Neural progenitor cell (in vitro differentiated cells): ENCODE measurements around the gene DIS3L2. TPM values are rescaled to one million over a fixed set of nuclear protein-coding genes. Genes with fewer than 3 reads are reported as not detected.

ENCODE experiments used
- DNase-seq: peaks from one replicate; pipeline ENCODE4 v3.0.0-alpha.2; 2016; ENCODE audit warnings: low spot score
- H2AFZ ChIP-seq: fragments of 200-600 bp; sonication (generic); replicated peaks from 2 replicates; pipeline ENCODE4 v1.6.1; 2016; ENCODE audit warnings: antibody characterized with exemption
- H3F3A ChIP-seq: fragments of 200-600 bp; sonication (generic); 2 replicates; pipeline ENCODE4 v1.6.1; 2016; ENCODE audit warnings: antibody characterized with exemption, low read depth
- H3K27ac ChIP-seq: fragments of 200-600 bp; sonication (generic); 2 replicates; pipeline ENCODE4 v1.5.1; 2016; ENCODE audit warnings: mild to moderate bottlenecking
- H3K27me3 ChIP-seq: fragments of 200-600 bp; sonication (generic); 2 replicates; pipeline ENCODE4 v1.6.1; 2016; ENCODE audit warnings: mild to moderate bottlenecking, moderate library complexity
- H3K36me3 ChIP-seq: fragments of 200-600 bp; sonication (generic); 2 replicates; pipeline ENCODE4 v1.5.1; 2016
- H3K4me1 ChIP-seq: fragments of 200-600 bp; sonication (generic); 2 replicates; pipeline ENCODE4 v1.6.1; 2016; ENCODE audit warnings: mixed run types
- H3K4me2 ChIP-seq: fragments of 200-600 bp; sonication (generic); 2 replicates; pipeline ENCODE4 v1.6.1; 2016
- H3K4me3 ChIP-seq: fragments of 200-600 bp; sonication (generic); 2 replicates; pipeline ENCODE4 v1.5.1; 2016
- H3K79me2 ChIP-seq: fragments of 200-600 bp; sonication (generic); 2 replicates; pipeline ENCODE4 v1.6.1; 2016; ENCODE audit warnings: low read depth
- H3K9ac ChIP-seq: fragments of 200-600 bp; sonication (generic); 2 replicates; pipeline ENCODE4 v1.6.1; 2016
- H3K9me3 ChIP-seq: fragments of 200-600 bp; sonication (generic); 2 replicates; pipeline ENCODE4 v1.5.1; 2016; ENCODE audit warnings: low read depth
- H4K20me1 ChIP-seq: fragments of 200-600 bp; sonication (generic); 2 replicates; pipeline ENCODE4 v1.6.1; 2016; ENCODE audit warnings: low read depth
- H3K27ac Mint-ChIP-seq: 3 replicates; pipeline ENCODE4 v1.8.0; 2021; ENCODE audit warnings: mixed read lengths
- H3K27me3 Mint-ChIP-seq: 2 replicates; pipeline ENCODE4 v1.8.0; 2022; ENCODE audit warnings: low read depth, mild to moderate bottlenecking, inconsistent platforms, moderate library complexity, mixed read lengths; ENCODE audit not compliant: insufficient read depth
- H3K36me3 Mint-ChIP-seq: 3 replicates; pipeline ENCODE4 v1.8.0; 2021; ENCODE audit warnings: mixed read lengths
- H3K4me1 Mint-ChIP-seq: 3 replicates; pipeline ENCODE4 v1.8.0; 2021; ENCODE audit warnings: mixed read lengths
- H3K4me3 Mint-ChIP-seq: 3 replicates; pipeline ENCODE4 v1.8.0; 2021; ENCODE audit warnings: mild to moderate bottlenecking, moderate library complexity, mixed read lengths
- H3K9me3 Mint-ChIP-seq: 3 replicates; pipeline ENCODE4 v1.8.0; 2020; ENCODE audit warnings: mixed read lengths
- CTCF ChIP-seq: fragments of 200-600 bp; sonication (generic); IDR thresholded peaks from 2 replicates; pipeline ENCODE4 v1.5.1; 2017; ENCODE audit warnings: antibody characterized with exemption, mild to moderate bottlenecking
- EZH2 ChIP-seq: fragments of 200-600 bp; sonication (generic); IDR thresholded peaks from 2 replicates; pipeline ENCODE4 v1.6.1; 2017; ENCODE audit warnings: antibody characterized with exemption, mild to moderate bottlenecking, moderate library complexity
- EZH2phosphoT487 ChIP-seq: fragments of 200-600 bp; sonication (generic); IDR thresholded peaks from 2 replicates; pipeline ENCODE4 v1.6.1; 2017; ENCODE audit warnings: antibody characterized with exemption
- total RNA-seq: library from RNA; depleted of rRNA; stranded (reverse); fragments of >200 nt; gene quantifications from 2 replicates; pipeline ENCODE4 v1.2.3, GENCODE V29; 2015; ENCODE audit warnings: low replicate concordance

The DIS3L2 gene
- total RNA-seq, 1 donor from 2014 or later, result 23.2 TPM

- Histone ChIP-seq H2AFZ (no peak overlapping the region), H3F3A (no peaks in the 10 kb centered on the region), H3K36me3 (no peaks in the 10 kb centered on the region), H3K79me2 (no peaks in the 10 kb centered on the region), H3K4me2 (no peak overlapping the region), H3K4me3 (no peak overlapping the region), H3K4me1 (peaks cover 13% of the 10 kb centered on the region), H3K27ac (no peak overlapping the region), H3K9ac (no peak overlapping the region), H3K9me3 (no peaks in the 10 kb centered on the region), H3K27me3 (no peaks in the 10 kb centered on the region), H4K20me1 (peaks cover 26% of the 10 kb centered on the region)
- H3K9me3 Mint-ChIP-seq, result no peaks in the 10 kb centered on the region
- no peak overlapping the region for H3K27ac Mint-ChIP-seq
- no peak overlapping the region for H3K4me3 Mint-ChIP-seq
- no peak for DNase-seq
- H3K4me1 Mint-ChIP-seq, result peaks cover 19% of the 10 kb centered on the region
- peaks cover 3% of the 10 kb centered on the region for H3K36me3 Mint-ChIP-seq
- TF ChIP-seq EZH2phosphoT487 (no peak), CTCF (no peak), EZH2 (no peak)
- peaks cover 2% of the 10 kb centered on the region for H3K27me3 Mint-ChIP-seq
Measured at GRCh38 chr2:232234922-232235615, 273.6 kb downstream of the DIS3L2 start.

GRCh38 chr2:232235716-232236115 is 274.2 kb downstream of the DIS3L2 start:
- Mint-ChIP-seq H3K4me3 (no peak overlapping the region), H3K36me3 (peaks cover 7% of the 10 kb centered on the region), H3K4me1 (peaks cover 19% of the 10 kb centered on the region), H3K9me3 (no peaks in the 10 kb centered on the region), H3K27me3 (peaks cover 2% of the 10 kb centered on the region), H3K27ac (no peak overlapping the region)
- Histone ChIP-seq H4K20me1 (peaks cover 26% of the 10 kb centered on the region), H3K79me2 (no peaks in the 10 kb centered on the region), H3K27me3 (no peaks in the 10 kb centered on the region), H2AFZ (no peak overlapping the region), H3K9me3 (no peaks in the 10 kb centered on the region), H3K27ac (no peak overlapping the region), H3F3A (no peaks in the 10 kb centered on the region), H3K4me3 (no peak overlapping the region), H3K4me1 (peaks cover 13% of the 10 kb centered on the region), H3K9ac (no peak overlapping the region), H3K36me3 (no peaks in the 10 kb centered on the region), H3K4me2 (no peak overlapping the region)
- TF ChIP-seq EZH2phosphoT487 (no peak), EZH2 (no peak), CTCF (no peak)
- peak; percentile 70 for DNase-seq

- H3F3A ChIP-seq, result no peaks in the 10 kb centered on the region
Measured at GRCh38 chr2:232236200-232236599, 274.7 kb downstream of the DIS3L2 start.

More at GRCh38 chr2:232236200-232236599, 274.7 kb downstream of the DIS3L2 start:
- no peaks in the 10 kb centered on the region for H3K9me3 ChIP-seq
- no peak overlapping the region for H3K4me3 ChIP-seq
- H3K79me2 ChIP-seq, result no peaks in the 10 kb centered on the region
- no peak overlapping the region for H3K4me3 Mint-ChIP-seq
- no peak overlapping the region for H2AFZ ChIP-seq
- peaks cover 7% of the 10 kb centered on the region for H3K36me3 Mint-ChIP-seq
- peak overlapping the region; percentile 24 for H3K27ac Mint-ChIP-seq
- H3K4me1 Mint-ChIP-seq, result peaks cover 22% of the 10 kb centered on the region
- H3K9ac ChIP-seq, result no peak overlapping the region
- no peak for DNase-seq
- H4K20me1 ChIP-seq, result peaks cover 21% of the 10 kb centered on the region
- peaks cover 13% of the 10 kb centered on the region for H3K4me1 ChIP-seq
- no peak overlapping the region for H3K4me2 ChIP-seq
- no peak overlapping the region for H3K27ac ChIP-seq
- TF ChIP-seq CTCF (no peak), EZH2 (no peak), EZH2phosphoT487 (no peak)
- no peaks in the 10 kb centered on the region for H3K9me3 Mint-ChIP-seq
- no peaks in the 10 kb centered on the region for H3K27me3 ChIP-seq
- no peaks in the 10 kb centered on the region for H3K36me3 ChIP-seq
- H3K27me3 Mint-ChIP-seq, result peaks cover 3% of the 10 kb centered on the region
